ENCODE data around the gene TBC1D7. TPM values are rescaled to one million over a fixed set of nuclear protein-coding genes. Genes with fewer than 3 reads are reported as not detected.

TBC1D7 gene
- total RNA-seq, 1 experiment from 2014 or later, result 22.7 TPM

- no peaks in the 10 kb centered on the region for H3K4me1 ChIP-seq
- H3K36me3 ChIP-seq, result no peaks in the 10 kb centered on the region
- no peak overlapping the region for H3K4me3 ChIP-seq
- no peaks in the 10 kb centered on the region for H3K27me3 ChIP-seq
- H3K9me3 ChIP-seq (replicated peaks), result no peaks in the 10 kb centered on the region
- no peak overlapping the region for H3K27ac ChIP-seq
- DNase-seq, result no peak
Observed at GRCh38 chr6:13282393-13283069, 45.8 kb downstream of the TBC1D7 start.

GRCh38 chr6:13281686-13282085 is 46.7 kb downstream of the TBC1D7 start:
- no peak for DNase-seq
- Histone ChIP-seq H3K9me3 (replicated peaks) (no peaks in the 10 kb centered on the region), H3K4me3 (no peak overlapping the region), H3K27me3 (no peaks in the 10 kb centered on the region), H3K4me1 (no peaks in the 10 kb centered on the region), H3K36me3 (no peaks in the 10 kb centered on the region), H3K27ac (no peak overlapping the region)

GRCh38 chr6:13280254-13280653 is 48.1 kb downstream of the TBC1D7 start:
- Histone ChIP-seq H3K36me3 (no peaks in the 10 kb centered on the region), H3K27me3 (no peaks in the 10 kb centered on the region), H3K4me1 (no peaks in the 10 kb centered on the region), H3K4me3 (no peak overlapping the region), H3K9me3 (replicated peaks) (no peaks in the 10 kb centered on the region), H3K27ac (no peak overlapping the region)
- DNase-seq, result peak in 1 of 2 experiments; percentile 5

- DNase-seq, result no peak
Observed at GRCh38 chr6:13278991-13279390, 49.3 kb downstream of the TBC1D7 start.

GRCh38 chr6:13278164-13278563 is 50.2 kb downstream of the TBC1D7 start:
- Histone ChIP-seq H3K27me3 (no peaks in the 10 kb centered on the region), H3K9me3 (replicated peaks) (no peaks in the 10 kb centered on the region), H3K4me1 (no peaks in the 10 kb centered on the region), H3K4me3 (no peak overlapping the region), H3K36me3 (no peaks in the 10 kb centered on the region), H3K27ac (no peak overlapping the region)
- DNase-seq, result peak in 1 of 2 experiments; percentile 22

More at GRCh38 chr6:13278991-13279390, 49.3 kb downstream of the TBC1D7 start:
- Histone ChIP-seq H3K27ac (no peak overlapping the region), H3K36me3 (no peaks in the 10 kb centered on the region), H3K9me3 (replicated peaks) (no peaks in the 10 kb centered on the region), H3K4me1 (no peaks in the 10 kb centered on the region), H3K4me3 (no peak overlapping the region), H3K27me3 (no peaks in the 10 kb centered on the region)

- DNase-seq, result no peak
- no peaks in the 10 kb centered on the region for H3K9me3 ChIP-seq (replicated peaks)
- H3K4me3 ChIP-seq, result no peak overlapping the region
- H3K27ac ChIP-seq, result no peak overlapping the region
- H3K27me3 ChIP-seq, result no peaks in the 10 kb centered on the region
- no peaks in the 10 kb centered on the region for H3K4me1 ChIP-seq
- no peaks in the 10 kb centered on the region for H3K36me3 ChIP-seq
Observed at GRCh38 chr6:13277231-13277630, 51.1 kb downstream of the TBC1D7 start.

GRCh38 chr6:13275435-13275989 is 52.8 kb downstream of the TBC1D7 start:
- no peak overlapping the region for H3K4me3 ChIP-seq
- H3K9me3 ChIP-seq (replicated peaks), result no peaks in the 10 kb centered on the region
- no peaks in the 10 kb centered on the region for H3K27me3 ChIP-seq
- no peaks in the 10 kb centered on the region for H3K36me3 ChIP-seq
- no peak for DNase-seq
- H3K27ac ChIP-seq, result no peak overlapping the region
- no peaks in the 10 kb centered on the region for H3K4me1 ChIP-seq

GRCh38 chr6:13274707-13275434 is 53.5 kb downstream of the TBC1D7 start:
- H3K27me3 ChIP-seq, result no peaks in the 10 kb centered on the region
- H3K36me3 ChIP-seq, result no peaks in the 10 kb centered on the region
- DNase-seq, result no peak
- H3K9me3 ChIP-seq (replicated peaks), result no peaks in the 10 kb centered on the region
- H3K27ac ChIP-seq, result no peak overlapping the region
- no peaks in the 10 kb centered on the region for H3K4me1 ChIP-seq
- H3K4me3 ChIP-seq, result no peak overlapping the region

GRCh38 chr6:13273931-13274706 is 54.2 kb downstream of the TBC1D7 start:
- no peak overlapping the region for H3K4me3 ChIP-seq
- no peaks in the 10 kb centered on the region for H3K4me1 ChIP-seq
- no peaks in the 10 kb centered on the region for H3K9me3 ChIP-seq (replicated peaks)
- H3K36me3 ChIP-seq, result no peaks in the 10 kb centered on the region
- H3K27me3 ChIP-seq, result no peaks in the 10 kb centered on the region
- no peak for DNase-seq
- H3K27ac ChIP-seq, result no peak overlapping the region

- H3K36me3 ChIP-seq, result no peaks in the 10 kb centered on the region
- no peaks in the 10 kb centered on the region for H3K9me3 ChIP-seq (replicated peaks)
- no peak for DNase-seq
- H3K4me3 ChIP-seq, result no peak overlapping the region
- no peaks in the 10 kb centered on the region for H3K4me1 ChIP-seq
- no peak overlapping the region for H3K27ac ChIP-seq
- no peaks in the 10 kb centered on the region for H3K27me3 ChIP-seq
Observed at GRCh38 chr6:13273202-13273930, 55.0 kb downstream of the TBC1D7 start.

GRCh38 chr6:13272131-13273046 is 55.9 kb downstream of the TBC1D7 start:
- Histone ChIP-seq H3K4me1 (no peaks in the 10 kb centered on the region), H3K27me3 (no peaks in the 10 kb centered on the region), H3K4me3 (no peak overlapping the region), H3K27ac (no peak overlapping the region), H3K36me3 (no peaks in the 10 kb centered on the region), H3K9me3 (replicated peaks) (no peaks in the 10 kb centered on the region)
- peak in 1 of 2 experiments; percentile 4 for DNase-seq

GRCh38 chr6:13268913-13269518 is 59.3 kb downstream of the TBC1D7 start:
- H3K4me1 ChIP-seq, result no peaks in the 10 kb centered on the region
- H3K36me3 ChIP-seq, result no peaks in the 10 kb centered on the region
- no peak for DNase-seq
- H3K27ac ChIP-seq, result no peak overlapping the region
- no peak overlapping the region for H3K4me3 ChIP-seq
- no peaks in the 10 kb centered on the region for H3K27me3 ChIP-seq
- no peaks in the 10 kb centered on the region for H3K9me3 ChIP-seq (replicated peaks)

- no peak for DNase-seq
- Histone ChIP-seq H3K36me3 (no peaks in the 10 kb centered on the region), H3K4me1 (no peaks in the 10 kb centered on the region), H3K27me3 (no peaks in the 10 kb centered on the region), H3K27ac (no peak overlapping the region), H3K4me3 (no peak overlapping the region), H3K9me3 (replicated peaks) (no peaks in the 10 kb centered on the region)
Observed at GRCh38 chr6:13267142-13267651, 61.1 kb downstream of the TBC1D7 start.

All from SJCRH30 (cell line).